ENCODE results near the gene LEFTY1. TPM values are rescaled to one million over a fixed set of nuclear protein-coding genes. Genes with fewer than 3 reads are reported as not detected.

Gene LEFTY1
- total RNA-seq, 1 donor from 2014 or later: not detected

DNA sequence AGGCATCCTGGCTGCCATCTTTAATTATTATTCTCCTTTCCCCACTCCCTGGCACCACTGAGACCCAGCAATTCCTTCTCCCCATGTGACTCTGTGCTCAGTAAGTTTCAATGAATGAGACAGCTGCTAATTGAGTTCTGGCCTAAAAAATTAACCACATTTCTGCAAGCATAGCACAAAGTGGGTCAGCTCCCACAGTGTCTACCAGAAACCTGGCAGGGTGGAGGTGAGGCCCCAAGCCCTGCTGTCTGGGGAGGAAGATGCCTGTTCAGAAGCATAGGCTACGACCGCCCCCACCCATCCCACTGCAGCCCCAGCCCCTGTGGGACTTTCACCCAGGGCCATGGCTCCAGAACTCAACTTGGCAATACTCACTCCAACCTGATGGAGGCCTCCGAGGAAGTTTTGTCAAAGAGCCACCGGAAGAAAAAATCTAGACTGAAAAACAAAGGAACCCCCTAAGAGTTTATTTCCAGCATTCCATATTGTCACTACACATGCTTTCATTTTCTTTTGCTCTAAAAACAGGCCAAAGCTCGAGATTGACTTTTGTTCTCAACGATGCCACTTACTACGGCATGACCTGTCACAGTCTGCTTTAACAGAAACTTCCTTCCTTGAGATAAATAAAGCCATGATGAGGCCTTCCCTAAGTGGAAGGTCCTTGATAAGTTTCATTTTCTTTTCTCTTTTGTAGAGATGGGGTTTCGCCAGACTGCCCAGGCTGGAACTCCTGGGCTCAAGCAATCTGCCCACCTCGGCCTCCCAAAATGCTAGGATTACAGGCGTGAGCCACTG lies 33.2 kb downstream of the LEFTY1 start:
- ChIA-PET POLR2A (interaction anchor here (0.5 to 1.8 kb wide), 5 partner anchors 26 to 551 kb away, joined by 3 to 7 read pairs (median 5); partner anchors contain the start of genes PYCR2, SRP9 and TMEM63A), CTCF (no interaction called here)
- peak overlapping the region; percentile 75 for H3K27ac Mint-ChIP-seq
- no peak overlapping the region for H3K4me3 Mint-ChIP-seq
- H3K9me3 Mint-ChIP-seq: no peaks in the 10 kb centered on the region
- H3K36me3 Mint-ChIP-seq (ENCODE audit: low read depth): peaks cover 90% of the 10 kb centered on the region
- TF ChIP-seq, protein P1, sequence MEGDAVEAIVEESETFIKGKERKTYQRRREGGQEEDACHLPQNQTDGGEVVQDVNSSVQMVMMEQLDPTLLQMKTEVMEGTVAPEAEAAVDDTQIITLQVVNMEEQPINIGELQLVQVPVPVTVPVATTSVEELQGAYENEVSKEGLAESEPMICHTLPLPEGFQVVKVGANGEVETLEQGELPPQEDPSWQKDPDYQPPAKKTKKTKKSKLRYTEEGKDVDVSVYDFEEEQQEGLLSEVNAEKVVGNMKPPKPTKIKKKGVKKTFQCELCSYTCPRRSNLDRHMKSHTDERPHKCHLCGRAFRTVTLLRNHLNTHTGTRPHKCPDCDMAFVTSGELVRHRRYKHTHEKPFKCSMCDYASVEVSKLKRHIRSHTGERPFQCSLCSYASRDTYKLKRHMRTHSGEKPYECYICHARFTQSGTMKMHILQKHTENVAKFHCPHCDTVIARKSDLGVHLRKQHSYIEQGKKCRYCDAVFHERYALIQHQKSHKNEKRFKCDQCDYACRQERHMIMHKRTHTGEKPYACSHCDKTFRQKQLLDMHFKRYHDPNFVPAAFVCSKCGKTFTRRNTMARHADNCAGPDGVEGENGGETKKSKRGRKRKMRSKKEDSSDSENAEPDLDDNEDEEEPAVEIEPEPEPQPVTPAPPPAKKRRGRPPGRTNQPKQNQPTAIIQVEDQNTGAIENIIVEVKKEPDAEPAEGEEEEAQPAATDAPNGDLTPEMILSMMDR (IDR thresholded peaks at IDR 0.05): no peak
- intact Hi-C loops (cut with micrococcal nuclease): no loop called here
- H3K4me1 Mint-ChIP-seq: peaks cover 34% of the 10 kb centered on the region
- ATAC-seq (ENCODE audit: low read depth): no peak
- no peaks in the 10 kb centered on the region for H3K27me3 Mint-ChIP-seq
- DNase-seq: no peak

DNA sequence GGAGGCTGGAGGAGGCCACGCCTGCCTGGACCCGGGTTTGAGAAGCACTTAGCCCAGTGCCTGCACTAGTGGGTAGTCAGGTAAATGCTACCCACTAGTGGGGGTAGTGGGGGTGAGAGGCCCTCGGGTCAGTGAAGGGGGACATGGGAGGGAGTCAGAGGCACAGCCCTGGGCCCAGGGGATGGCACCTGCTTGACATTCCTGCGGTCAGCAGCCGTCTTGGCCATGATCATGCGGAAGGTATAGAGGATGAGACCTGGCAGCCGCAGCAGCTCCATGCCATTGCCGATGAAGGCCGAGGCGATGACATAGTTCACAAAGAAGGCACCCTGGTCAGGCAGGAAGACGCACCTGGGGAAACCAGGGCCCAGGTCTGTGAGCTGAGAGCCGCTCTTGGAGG lies 35.5 kb downstream of the LEFTY1 start:
- H3K27ac Mint-ChIP-seq: peak overlapping the region; percentile 89
- peaks cover 57% of the 10 kb centered on the region for H3K4me1 Mint-ChIP-seq
- TF ChIP-seq, protein P1 (IDR thresholded peaks at IDR 0.05): no peak
- intact Hi-C loops (cut with micrococcal nuclease): no loop called here
- no peaks in the 10 kb centered on the region for H3K9me3 Mint-ChIP-seq
- no peak for ATAC-seq (ENCODE audit: low read depth)
- H3K27me3 Mint-ChIP-seq: no peaks in the 10 kb centered on the region
- peaks cover 76% of the 10 kb centered on the region for H3K36me3 Mint-ChIP-seq (ENCODE audit: low read depth)
- no peak overlapping the region for H3K4me3 Mint-ChIP-seq
- POLR2A ChIA-PET: no interaction called here
- CTCF ChIA-PET: interaction anchor here (0.6 kb wide), 1 partner anchor 12 kb away, joined by 3 read pairs; no protein-coding TSS in a partner anchor
- DNase-seq: no peak

DNA sequence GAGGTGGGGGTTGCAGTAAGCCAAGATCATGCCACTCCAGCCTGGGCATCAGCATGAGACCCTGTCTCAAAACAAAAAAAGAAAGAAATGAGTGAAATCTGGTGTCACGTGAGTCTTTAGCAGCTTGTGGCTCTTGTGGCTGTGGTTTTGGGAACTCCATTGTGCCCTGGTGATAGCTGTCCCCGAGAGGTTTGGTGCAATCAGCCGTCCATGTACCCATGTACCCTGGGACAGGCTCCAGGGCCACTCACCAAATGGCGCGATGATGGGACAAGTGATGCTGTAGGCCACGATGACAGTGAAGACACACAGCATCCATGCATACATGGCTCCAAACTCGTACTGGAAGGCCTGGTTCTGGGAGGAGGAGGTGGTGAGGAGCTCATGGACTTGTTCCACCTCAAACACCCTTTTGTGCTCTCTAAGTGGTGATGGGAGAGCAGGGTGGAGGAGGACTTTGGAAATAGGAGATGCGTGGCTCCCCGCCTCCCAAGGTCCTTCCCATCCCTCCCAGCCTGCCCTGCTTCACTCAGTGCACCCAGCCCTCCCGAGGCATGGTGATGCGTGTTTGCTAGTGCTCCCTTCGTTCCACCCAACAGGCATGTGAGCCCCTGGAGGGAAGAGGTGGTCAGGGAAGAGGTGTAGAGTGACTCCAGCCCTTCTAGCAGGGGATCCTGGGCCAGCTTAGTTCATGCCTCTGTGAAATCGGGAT lies 36.4 kb downstream of the LEFTY1 start:
- Mint-ChIP-seq H3K4me3 (peak overlapping the region; percentile 28), H3K27ac (peak overlapping the region; percentile 89), H3K4me1 (peaks cover 66% of the 10 kb centered on the region), H3K27me3 (no peaks in the 10 kb centered on the region), H3K9me3 (no peaks in the 10 kb centered on the region), H3K36me3 (ENCODE audit: low read depth) (peaks cover 68% of the 10 kb centered on the region)
- ATAC-seq (ENCODE audit: low read depth) (no peak), DNase-seq (no peak)
- ChIA-PET POLR2A (interaction anchor here (0.7 to 2.0 kb wide), 5 partner anchors 29 to 75 kb away, joined by 3 to 15 read pairs (median 6); partner anchors contain the start of genes PYCR2, SRP9 and TMEM63A), CTCF (interaction anchor here (1.8 kb wide), 1 partner anchor 30 kb away, joined by 5 read pairs; no protein-coding TSS in a partner anchor)
- TF ChIP-seq, protein P1 (IDR thresholded peaks at IDR 0.05): no peak
- intact Hi-C loops (cut with micrococcal nuclease): no loop called here

DNA sequence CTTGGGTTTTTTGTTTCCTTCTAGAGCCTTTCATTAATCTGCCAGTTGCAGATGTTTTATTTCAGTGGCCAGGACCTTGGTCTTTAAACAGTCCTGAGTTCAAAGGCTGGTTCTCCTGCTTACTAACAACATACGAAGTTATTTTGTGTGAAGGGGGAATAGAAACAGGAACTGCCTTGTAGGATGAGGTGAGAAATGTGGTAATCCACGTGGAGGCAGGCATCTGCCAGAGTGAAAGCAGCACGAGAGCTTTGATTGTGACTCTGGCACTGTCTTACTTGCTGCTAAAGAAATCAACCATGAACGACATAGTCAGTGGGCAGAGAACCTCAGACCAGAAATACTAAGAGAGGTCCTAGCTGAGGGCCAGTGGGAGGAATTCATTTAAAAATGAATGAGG lies 37.1 kb downstream of the LEFTY1 start:
- H3K4me1 Mint-ChIP-seq: peaks cover 73% of the 10 kb centered on the region
- TF ChIP-seq, protein P1 (IDR thresholded peaks at IDR 0.05): no peak
- ChIA-PET CTCF (interaction anchor here (1.8 kb wide), 1 partner anchor 31 kb away, joined by 5 read pairs; no protein-coding TSS in a partner anchor), POLR2A (interaction anchor here (1.1 to 2.0 kb wide), 4 partner anchors 30 to 74 kb away, joined by 3 to 15 read pairs (median 6); partner anchors contain the start of genes PYCR2, SRP9 and TMEM63A)
- peaks cover 67% of the 10 kb centered on the region for H3K36me3 Mint-ChIP-seq (ENCODE audit: low read depth)
- H3K4me3 Mint-ChIP-seq: no peak overlapping the region
- ATAC-seq (ENCODE audit: low read depth) (peak; percentile 18), DNase-seq (no peak)
- intact Hi-C loops (cut with micrococcal nuclease): no loop called here
- peak overlapping the region; percentile 89 for H3K27ac Mint-ChIP-seq
- no peaks in the 10 kb centered on the region for H3K27me3 Mint-ChIP-seq
- H3K9me3 Mint-ChIP-seq: no peaks in the 10 kb centered on the region

Measured in activated B cell treated with CpG ODN at 0.5 μM for 24 hours (primary cell).